HEK293 (cell line): ENCODE results near the gene APOL1.

Experiments used
- CTCF ChIP-seq: fragments of 450-650 bp; formaldehyde crosslinking; IDR thresholded peaks from 2 replicates; pipeline ENCODE4 v1.5.1; 2016; ENCODE audit warnings: missing biosample characterization, missing genetic modification characterization
- ZNF26 ChIP-seq: fragments of 450-650 bp; formaldehyde crosslinking; IDR thresholded peaks from 2 replicates; pipeline ENCODE4 v1.5.1; 2016; ENCODE audit warnings: missing biosample characterization, missing genetic modification characterization
- ZNF423 ChIP-seq: fragments of 450-650 bp; formaldehyde crosslinking; IDR thresholded peaks from 2 replicates; pipeline ENCODE4 v1.5.1; 2016; ENCODE audit warnings: missing biosample characterization, missing genetic modification characterization
- ZNF747 ChIP-seq: fragments of 450-650 bp; formaldehyde crosslinking; IDR thresholded peaks from 2 replicates; pipeline ENCODE4 v1.5.1; 2016; ENCODE audit warnings: missing biosample characterization, missing genetic modification characterization

GRCh38 chr22:36285545-36285944, 32.6 kb downstream of the APOL1 start:
- TF ChIP-seq ZNF423: no peak
- no peak for TF ChIP-seq CTCF (tag by site-specific recombination)
- TF ChIP-seq ZNF26: no peak
- no peak for TF ChIP-seq ZNF747 (tag by site-specific recombination)
